HG03558 (cell line): ENCODE measurements around the gene LINC00237.

Experiments used
- ATAC-seq: cut with Tn5 transposase; IDR thresholded peaks from one replicate; pipeline ENCODE4 v1.9.1; 2021; ENCODE audit warnings: moderate number of reproducible peaks; ENCODE audit not compliant: unreplicated experiment; ENCODE audit errors: extremely low read depth

The LINC00237 gene

DNA sequence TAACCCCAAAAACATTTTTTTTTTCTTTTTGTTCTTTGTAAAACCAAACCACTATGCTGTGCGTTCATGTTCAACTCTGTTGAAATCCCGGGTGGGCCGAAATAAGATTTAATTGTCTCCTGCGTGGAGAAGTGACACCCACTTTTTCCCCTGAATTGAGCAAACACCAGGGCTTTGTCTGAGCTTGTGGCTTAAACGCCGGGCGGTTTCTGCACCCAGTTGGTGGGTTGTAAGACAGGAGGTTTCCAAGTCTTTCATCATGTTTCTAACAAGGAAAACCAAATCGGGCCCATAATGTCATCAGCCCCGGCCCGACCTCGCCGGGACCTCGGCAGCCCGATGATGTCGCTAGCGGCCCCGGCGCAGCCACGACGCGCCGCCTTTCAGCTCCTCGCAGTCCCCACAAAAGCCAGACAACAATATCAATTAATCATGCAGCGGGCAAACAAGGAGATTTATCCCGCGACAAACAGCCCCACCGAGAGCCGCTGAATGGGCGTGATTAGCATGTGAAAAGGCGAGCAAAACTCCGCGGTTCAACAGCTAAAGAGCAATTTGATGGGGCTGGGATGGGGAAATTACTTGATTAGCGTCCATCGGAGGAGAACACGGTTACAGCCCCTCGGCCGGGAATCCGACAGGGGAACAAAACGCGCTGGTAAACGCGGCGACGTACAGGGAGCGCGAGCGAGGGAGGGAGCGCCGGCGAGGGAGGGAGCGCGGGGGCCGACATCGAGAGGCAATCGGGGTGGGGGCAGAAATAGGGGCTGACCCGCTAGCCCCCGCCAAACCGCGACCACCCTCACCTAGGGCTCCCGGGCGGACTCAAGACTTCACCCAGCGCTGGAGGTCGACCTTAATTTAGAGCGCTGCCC is 5.3 kb downstream of the LINC00237 start:
- no peak for ATAC-seq

DNA sequence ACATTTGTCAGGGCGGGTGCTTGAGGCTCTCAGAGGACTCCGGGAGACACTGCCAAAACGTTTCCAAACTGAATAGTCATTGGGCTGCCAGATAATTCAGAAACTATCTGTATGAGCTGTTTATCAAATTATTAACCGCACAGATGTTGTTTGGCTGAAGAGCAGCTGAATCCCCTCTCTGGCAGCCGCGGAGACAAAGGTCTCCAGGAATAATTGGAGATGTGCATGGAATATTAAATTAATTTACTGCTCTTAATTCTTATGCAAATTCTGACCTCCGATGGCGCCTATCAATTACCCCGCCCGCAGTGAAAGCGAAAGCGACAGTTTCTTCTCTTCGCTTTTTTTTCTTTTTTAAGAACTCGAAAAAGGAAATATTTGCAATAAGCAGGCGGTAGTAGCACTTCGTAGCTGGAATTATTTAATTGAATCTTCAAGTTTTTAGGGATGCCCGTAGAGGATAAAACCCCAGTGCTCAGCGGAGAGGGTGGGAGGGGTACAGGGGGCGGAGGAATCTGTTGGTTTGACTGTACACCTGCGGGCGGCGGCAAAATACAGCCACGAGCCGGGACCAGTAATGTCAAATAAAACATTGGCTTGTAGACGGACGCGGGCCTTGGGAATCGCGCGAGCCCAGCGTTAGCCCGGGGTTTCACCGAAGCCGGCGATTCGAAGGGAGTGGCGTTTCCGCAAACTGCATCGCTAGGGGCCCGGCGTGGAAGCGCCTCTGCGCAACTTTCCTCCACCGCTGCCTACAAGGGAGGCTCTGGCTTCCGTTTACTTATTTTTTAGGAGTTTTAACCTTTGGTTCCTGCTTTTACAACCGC is 6.2 kb downstream of the LINC00237 start:
- ATAC-seq = no peak

DNA sequence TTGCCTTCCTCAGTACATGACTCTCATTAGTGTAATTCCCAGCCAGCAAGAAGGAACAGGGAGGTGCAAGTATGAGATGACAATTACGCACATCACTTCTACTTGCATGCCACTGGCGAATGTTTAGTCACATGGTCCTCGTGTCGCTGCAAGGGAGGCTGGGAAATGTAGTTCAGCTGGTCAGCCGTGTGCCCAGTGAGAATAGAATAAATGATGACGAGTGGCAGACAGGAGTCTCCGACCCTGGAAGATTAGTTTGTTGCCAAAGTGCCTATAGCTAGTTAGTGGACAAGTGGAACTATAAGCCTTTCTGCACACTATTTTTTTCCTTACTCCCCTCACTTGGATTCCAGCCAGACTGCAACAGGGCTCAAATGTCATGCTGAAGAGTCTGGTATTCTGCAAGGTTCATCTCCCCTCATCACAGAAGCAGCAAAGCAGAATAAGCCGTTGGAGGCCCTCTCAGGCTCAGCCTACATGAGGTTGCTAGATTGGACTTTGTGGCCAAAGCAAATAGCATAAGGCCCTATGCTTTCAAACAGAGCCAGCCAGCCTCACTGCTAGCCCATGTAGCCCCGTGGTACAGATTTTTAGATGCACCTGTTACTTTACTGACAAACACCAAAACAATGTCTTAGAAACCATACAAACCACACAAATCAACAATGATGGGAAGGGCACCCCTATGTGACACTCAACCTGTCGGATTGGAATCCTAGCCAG is 9.7 kb downstream of the LINC00237 start:
- ATAC-seq = no peak

DNA sequence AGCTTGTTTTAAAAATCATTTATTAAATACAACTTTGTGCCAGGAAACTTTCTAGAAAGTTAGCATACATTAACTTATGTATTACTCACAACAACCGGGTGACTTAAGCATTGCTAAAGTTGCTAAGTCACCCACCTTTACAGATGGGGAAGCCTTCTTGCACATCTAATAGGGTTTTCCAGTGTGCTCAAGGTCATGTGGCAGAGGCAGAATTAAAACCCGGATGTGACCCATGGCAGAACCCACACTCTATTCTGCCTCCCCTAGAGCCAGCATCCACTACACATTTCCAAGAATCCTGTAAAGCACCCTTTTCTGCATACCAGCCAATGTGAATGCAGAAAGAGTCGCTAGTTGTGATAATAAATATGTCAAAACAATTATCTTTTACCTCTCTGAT is 13.4 kb downstream of the LINC00237 start:
- ATAC-seq = no peak

DNA sequence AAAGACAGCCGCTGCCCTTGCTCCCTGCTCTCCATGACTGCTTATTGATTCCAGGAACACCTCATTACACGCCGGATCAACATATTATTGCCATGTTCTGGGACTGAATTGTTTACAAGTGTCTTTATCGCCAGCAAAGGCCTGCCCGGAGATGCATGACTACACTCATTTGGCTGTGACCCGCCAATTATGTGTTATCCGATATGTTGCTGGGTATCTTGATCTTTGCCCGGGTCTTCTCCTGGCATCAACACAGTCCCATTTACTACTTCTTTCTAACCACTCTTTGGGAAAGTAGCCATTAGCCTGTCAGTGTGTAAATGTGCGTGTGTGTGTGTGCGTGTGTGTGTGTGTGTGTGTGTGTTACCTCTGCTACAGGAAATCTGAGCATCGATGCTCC is 15.4 kb downstream of the LINC00237 start:
- no peak for ATAC-seq

DNA sequence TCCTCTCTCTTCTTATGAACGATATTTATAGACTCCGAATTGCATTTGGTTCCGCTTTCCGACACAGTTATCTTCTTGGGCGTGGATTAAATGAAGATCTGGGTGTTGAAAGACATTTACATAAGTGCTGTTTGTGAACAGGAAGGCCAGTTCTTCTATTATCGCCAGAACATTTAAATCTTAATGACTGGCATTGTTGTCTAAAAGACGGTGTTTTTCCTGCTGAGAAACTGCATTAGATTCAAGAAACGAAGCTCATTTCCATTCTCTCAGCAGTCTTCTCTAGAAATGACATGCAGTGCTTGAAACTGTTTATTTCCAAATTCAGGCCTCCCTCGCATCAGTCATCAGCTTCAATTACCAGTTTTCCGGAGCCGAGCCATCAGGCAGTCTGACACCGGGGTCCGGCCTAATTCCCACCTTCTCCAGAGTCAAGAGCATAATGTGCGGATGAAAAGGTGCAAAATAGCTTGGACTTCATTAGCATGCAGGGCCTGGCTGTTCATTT is 16.0 kb downstream of the LINC00237 start:
- ATAC-seq = no peak

DNA sequence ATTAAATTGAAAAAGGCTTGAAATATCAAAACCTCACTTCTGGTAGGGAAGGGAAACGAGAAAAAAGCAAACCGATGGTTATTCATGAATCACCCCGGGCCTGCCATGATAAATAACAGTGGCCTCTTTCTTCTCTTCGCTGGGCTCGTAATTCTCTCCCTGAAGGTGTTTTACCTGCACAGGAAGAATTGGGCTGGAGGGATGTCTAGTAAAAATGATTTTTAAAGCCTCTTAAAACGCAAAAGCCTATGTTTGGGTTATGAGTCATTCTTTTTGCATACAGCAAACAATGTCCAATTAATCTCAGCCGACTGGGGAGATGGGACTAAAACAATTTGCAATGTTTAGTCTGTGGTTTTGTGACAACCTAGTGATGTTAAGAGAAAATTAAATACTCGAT is 16.8 kb downstream of the LINC00237 start:
- no peak for ATAC-seq

DNA sequence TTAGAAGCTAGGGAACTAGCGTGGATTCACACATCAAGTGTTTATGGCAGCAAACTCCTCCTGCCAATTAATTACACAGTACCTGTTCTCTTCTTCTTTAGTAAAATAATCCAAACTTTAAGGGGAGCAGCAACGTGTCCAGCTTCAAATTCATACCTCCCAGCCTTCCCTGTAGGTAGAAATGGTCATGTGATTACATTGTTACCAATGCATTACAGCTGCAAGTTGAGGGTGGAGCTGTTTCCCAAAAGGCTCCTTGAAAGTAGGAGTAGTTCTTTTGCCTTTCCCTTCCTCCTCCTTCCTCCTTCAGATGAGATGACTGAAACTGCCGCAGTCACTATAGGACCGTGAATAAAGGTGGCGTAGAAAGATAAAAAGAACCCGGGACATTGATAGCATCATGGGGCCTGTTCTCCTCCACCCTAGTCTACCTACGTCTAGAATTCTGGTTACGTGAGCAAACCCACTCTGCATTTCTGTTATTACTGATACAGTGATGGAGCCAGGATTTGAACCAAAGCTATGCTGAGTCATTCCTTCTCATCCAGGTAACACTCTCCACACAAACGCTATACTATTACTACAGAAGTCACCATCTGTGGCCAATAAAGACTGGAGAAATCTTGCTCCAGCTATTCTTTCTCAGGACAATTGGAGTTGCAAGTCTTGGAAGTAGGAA is 18.2 kb downstream of the LINC00237 start:
- ATAC-seq = no peak

DNA sequence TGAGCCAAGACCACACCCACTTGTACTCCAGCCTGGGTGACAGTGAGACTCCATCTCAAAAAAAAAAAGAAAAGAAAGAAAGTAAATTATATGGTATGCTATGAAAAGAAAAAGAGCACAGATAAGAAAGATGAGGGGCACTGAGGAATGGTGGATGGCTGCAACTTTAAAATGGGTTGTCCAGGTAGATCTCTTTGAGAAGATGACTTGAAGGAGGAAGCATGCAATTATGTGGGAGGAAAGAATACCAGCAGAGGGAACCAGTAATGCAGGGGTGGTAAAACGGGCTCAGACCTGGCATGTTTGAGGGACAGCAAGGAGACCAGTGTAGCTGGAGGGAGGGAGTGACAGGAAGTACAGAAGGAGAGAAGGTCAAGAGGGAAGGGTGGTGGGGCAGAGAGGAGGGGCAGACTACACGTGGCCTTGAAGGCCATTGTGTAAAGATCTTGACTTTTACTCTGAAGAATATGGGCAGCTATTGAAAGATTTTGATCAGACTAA is 22.3 kb downstream of the LINC00237 start:
- ATAC-seq = no peak

DNA sequence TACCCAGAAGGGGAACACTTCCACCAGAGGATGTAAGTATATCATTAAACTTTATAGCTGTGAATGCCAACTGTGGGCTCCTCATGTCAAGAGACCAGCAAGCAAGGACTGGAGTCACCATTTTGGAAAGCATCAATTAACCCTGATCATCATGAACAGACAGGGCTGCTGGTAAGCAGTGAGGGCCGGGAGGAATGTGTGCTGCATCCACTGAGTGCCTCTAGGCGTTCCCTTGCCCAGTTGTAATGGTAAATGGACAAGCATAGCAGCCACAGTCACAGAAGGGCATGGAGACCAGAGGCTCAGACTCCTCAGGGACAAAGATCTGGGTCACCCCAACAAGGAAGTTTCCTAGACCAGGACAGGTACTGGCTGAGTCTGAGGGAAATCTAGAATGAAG is 23.6 kb downstream of the LINC00237 start:
- no peak for ATAC-seq

DNA sequence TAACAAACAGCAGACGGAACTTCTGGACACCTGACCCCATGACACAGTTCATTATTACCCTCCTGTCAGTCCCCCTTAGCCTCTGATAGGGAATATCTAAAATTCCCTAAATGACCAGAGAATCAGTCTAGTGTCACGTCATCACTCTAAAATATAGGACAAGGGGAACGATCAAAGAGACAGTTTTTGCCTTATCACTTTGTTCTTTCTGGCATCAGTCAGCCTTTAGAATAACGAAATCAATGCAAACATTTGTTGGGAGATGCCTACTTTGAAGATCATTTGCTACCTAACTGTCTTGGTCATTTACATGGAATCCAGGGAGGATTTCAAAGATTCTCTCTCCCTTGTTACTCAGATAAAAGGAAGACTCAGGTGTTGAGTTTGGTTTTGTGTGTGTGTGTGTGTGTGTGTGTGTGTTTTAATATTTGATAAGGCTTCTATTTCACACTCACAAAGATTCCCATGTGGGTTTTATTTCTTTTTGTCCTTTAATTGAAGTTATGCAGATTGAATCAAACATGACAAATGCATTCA is 28.3 kb downstream of the LINC00237 start:
- no peak for ATAC-seq

DNA sequence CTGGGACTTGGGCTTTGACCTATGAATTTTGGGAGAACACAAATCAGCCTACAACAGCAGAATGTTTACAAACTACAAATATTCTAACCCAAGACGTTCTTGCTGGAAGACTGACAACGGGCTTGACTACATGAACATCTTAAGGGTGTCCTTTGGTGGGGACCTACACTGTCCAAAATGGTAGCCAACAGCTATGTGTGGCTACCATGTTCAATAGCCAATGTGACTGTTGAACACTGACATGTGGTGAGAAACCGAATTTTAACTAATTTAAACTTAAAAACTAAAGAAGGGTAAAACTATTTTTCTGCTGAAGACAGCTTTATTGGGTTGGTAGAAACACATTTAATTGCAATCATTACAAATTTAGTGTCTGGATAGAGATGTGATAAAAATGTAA is 30.1 kb downstream of the LINC00237 start:
- no peak for ATAC-seq

DNA sequence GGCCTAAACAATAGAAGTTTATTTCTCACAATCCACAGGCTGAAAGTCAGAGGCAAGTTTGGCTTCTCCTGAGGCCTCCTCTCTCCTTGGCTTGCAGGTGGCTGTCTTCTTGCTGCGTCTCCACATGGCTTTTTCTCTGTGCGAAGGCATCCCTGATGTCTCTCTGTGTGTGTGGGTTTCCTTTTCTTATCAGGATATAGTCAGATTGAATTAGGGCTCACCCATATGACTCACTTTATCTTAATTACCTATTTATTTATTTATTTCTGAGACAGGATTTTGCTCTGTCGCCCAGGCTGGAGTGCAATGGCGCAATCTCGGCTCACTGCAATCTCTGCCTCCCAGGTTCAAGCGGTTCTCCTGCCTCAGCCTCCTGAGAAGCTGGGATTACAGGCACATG is 30.7 kb downstream of the LINC00237 start:
- ATAC-seq = no peak

DNA sequence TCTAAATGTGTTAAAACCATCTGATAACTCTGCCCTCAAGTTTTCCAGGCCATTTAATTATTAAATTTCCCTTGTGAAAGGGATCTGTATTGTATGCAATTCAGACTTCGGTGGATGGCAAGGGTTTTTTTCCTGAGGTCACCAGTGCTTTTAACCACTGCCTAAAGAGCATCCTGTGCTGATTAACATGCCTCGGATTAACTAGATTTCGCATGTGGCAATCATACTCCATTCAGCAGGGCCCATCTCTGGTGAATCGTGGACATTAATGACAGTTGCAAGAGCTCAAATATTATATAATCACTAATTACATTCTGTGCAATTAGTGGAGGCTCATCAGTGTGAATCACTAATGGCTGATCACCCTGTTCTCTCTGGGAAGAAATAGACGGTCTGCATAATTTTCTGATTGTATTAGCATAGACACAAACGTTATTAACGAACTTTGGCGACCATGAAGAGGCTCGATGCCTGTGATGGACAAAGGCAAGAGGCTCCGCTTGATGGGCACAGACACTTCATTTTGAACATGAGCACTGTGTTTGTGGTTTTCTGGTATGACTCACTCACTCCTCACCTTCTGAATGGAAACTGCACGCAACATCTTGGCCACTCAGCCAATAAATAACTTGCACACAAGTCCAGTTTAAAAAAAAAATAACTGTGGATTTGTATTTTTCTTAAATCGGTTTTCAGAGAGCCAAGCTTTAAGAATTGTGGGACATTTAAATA is 31.4 kb downstream of the LINC00237 start:
- peak; percentile 96 for ATAC-seq

DNA sequence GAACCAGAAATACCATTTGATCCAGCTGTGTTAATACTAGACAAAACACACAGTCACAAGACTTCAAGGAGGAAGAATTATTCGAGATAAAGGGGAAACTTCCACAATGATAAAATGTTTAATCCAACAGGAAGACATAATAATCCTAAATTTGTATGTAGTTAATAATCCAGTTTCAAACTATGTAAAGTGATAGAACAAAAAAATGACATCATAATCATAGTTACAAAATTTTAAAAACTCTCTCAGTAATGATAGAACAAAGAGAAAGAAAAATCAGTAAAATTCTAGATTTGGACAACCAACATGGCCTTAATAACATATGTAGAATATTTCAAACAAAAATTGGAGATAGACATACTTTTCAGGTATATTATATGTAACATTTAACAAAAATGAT is 38.9 kb downstream of the LINC00237 start:
- no peak for ATAC-seq

DNA sequence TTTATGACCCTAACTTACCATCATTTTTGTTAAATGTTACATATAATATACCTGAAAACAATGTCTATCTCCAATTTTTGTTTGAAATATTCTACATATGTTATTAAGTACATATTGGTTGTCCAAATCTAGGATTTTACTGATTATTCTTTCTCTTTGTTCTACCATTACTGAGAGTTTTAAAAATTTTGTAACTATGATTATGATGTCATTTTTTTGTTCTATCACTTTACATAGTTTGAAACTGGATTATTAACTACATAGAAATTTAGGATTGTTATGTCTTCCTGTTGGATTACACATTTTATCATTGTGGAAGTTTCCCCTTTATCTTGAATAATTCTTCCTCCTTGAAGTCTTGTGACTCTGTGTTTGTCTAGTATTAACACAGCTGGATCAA is 41.2 kb downstream of the LINC00237 start:
- ATAC-seq = no peak

DNA sequence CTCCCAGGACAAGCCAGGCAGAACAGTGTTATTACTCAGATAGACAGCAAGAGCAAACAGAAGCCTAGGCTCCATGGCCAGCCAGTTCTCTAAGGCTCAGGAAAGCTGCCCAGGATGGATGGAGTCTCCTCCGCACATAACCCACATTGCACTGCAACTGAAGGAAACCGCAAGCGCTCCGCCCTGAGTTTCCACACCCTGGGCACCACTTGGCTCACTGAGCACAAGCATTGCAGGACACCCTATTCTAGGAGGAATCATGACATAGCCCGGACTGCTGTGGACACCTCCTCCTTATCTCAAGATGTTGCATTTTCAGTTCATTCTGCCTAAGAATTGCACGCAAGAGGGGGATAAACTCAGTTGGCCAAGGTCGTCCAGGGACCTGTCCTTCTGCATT is 42.9 kb downstream of the LINC00237 start:
- no peak for ATAC-seq

DNA sequence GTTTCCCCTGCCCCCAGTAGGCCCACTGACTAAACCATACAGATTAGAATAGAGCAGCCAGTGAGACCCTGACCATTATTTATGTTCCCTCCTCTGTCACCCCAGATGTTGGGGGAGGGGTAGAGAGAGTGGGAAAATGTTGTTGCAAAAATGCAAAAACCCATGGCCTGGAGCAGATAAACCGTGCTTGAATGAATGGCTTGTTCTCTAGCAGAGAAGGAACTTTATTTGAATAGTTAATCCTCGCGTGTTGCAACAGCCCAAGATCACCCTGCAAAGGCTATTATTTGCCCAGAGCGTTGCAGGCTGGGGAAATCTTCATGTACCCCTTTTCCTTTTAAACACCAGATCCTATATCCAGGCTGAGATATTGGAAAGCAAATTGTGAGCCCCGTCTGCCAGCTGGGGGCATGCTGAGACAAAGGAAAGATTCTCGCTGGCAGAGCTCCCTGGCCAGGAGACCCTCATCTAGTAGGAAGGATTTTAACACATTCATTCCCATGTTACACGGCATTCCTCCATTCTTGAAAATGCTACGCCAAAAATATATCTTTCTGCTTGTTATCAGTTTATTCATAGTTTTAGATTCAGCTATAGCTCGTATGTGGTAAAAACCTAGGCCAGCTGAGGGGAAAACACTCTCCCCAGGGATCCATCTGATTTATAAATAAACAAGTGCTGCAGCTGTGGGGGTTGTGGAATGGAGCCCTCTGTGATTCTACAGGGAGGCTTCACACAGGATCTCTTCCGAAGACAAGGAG is 53.0 kb downstream of the LINC00237 start:
- no peak for ATAC-seq
